Osteocyte (in vitro differentiated cells): Measurements from ENCODE around the gene RPP30. TPM values are rescaled to one million over a fixed set of nuclear protein-coding genes. Genes with fewer than 3 reads are reported as not detected.
"Not testable (repeated sequence)": the region's sequence is repeated elsewhere in the genome, so short reads cannot be mapped to it uniquely, and the experiment has no call there.

Experiments
- DNase-seq: peaks from one replicate; pipeline ENCODE4 v3.0.0; 2021; ENCODE audit warnings: mixed read lengths; ENCODE audit not compliant: unreplicated experiment; ENCODE audit errors: extremely low spot score
- H3K27ac Mint-ChIP-seq: one replicate; pipeline ENCODE4 v1.8.0; 2021; ENCODE audit warnings: mild to moderate bottlenecking, mixed read lengths; ENCODE audit not compliant: unreplicated experiment
- H3K27me3 Mint-ChIP-seq: one replicate; pipeline ENCODE4 v1.8.0; 2021; ENCODE audit warnings: mixed read lengths; ENCODE audit not compliant: unreplicated experiment
- H3K36me3 Mint-ChIP-seq: one replicate; pipeline ENCODE4 v1.8.0; 2021; ENCODE audit warnings: mixed read lengths; ENCODE audit not compliant: unreplicated experiment
- H3K4me1 Mint-ChIP-seq: one replicate; pipeline ENCODE4 v1.8.0; 2021; ENCODE audit warnings: mixed read lengths; ENCODE audit not compliant: unreplicated experiment
- H3K4me3 Mint-ChIP-seq: one replicate; pipeline ENCODE4 v1.8.0; 2021; ENCODE audit warnings: mild to moderate bottlenecking, moderate library complexity, mixed read lengths; ENCODE audit not compliant: unreplicated experiment
- H3K9me3 Mint-ChIP-seq: one replicate; pipeline ENCODE4 v1.8.0; 2021; ENCODE audit warnings: mixed read lengths; ENCODE audit not compliant: unreplicated experiment
- total RNA-seq: library from RNA; stranded (reverse); gene quantifications from 2 replicates; pipeline ENCODE4 v1.2.1, GENCODE V29; 2021
- TF ChIP-seq, protein P1 (sequence below): fragments of 200-600 bp; sonication (generic); IDR thresholded peaks from 2 replicates; pipeline ENCODE4 v1.5.0; 2021; ENCODE audit warnings: antibody characterized with exemption, mild to moderate bottlenecking, moderate library complexity

Gene RPP30
- total RNA-seq, 1 donor from 2014 or later, result 31.8 TPM

DNA sequence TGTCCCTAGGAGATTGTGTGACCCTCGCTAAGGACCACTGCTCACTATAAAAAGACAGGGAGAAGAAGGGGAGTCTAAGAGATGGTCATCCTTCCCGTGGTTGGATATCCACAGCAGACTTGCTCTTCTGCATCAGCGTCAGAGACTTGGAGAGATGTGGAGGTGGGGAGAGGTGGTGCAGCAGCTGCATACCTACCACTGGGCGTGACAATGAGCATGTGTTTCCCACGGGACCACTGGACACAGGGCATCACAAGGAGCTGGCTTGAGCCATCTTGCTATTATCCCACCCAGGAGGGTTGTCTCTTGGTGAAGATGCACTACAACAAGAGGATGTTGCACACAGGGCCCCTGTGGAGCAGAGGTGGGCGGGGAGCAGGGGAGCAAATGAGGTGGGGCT lies 67.9 kb downstream of the RPP30 start:
- no peaks in the 10 kb centered on the region for H3K9me3 Mint-ChIP-seq
- no peak overlapping the region for H3K4me3 Mint-ChIP-seq
- no peak for DNase-seq
- TF ChIP-seq, protein P1, sequence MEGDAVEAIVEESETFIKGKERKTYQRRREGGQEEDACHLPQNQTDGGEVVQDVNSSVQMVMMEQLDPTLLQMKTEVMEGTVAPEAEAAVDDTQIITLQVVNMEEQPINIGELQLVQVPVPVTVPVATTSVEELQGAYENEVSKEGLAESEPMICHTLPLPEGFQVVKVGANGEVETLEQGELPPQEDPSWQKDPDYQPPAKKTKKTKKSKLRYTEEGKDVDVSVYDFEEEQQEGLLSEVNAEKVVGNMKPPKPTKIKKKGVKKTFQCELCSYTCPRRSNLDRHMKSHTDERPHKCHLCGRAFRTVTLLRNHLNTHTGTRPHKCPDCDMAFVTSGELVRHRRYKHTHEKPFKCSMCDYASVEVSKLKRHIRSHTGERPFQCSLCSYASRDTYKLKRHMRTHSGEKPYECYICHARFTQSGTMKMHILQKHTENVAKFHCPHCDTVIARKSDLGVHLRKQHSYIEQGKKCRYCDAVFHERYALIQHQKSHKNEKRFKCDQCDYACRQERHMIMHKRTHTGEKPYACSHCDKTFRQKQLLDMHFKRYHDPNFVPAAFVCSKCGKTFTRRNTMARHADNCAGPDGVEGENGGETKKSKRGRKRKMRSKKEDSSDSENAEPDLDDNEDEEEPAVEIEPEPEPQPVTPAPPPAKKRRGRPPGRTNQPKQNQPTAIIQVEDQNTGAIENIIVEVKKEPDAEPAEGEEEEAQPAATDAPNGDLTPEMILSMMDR, result no peak
- H3K27me3 Mint-ChIP-seq, result no peaks in the 10 kb centered on the region
- no peak overlapping the region for H3K27ac Mint-ChIP-seq
- no peaks in the 10 kb centered on the region for H3K36me3 Mint-ChIP-seq
- H3K4me1 Mint-ChIP-seq, result peaks cover 47% of the 10 kb centered on the region

DNA sequence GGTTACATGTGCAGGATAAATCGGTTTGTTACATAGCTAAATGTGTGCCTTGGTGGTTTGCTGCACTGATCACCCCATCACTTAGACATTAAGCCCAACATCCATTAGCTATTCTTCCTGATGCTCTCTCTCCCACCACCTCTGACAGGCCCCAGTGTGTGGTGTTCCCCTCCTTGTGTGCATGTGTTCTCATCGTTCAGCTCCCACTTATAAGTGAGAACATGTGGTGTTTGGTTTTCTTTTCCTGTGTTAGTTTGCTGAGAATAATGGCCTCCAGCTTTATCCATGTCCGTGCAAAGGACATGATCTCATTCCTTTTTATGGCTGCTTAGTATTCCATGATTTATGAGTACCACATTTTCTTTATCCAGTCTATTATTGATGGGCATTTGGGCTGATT lies 71.2 kb downstream of the RPP30 start:
- not testable (repeated sequence) for H3K27me3 Mint-ChIP-seq, H3K36me3 Mint-ChIP-seq, H3K27ac Mint-ChIP-seq, DNase-seq, H3K9me3 Mint-ChIP-seq, H3K4me3 Mint-ChIP-seq
- peaks cover 30% of the 10 kb centered on the region for H3K4me1 Mint-ChIP-seq

DNA sequence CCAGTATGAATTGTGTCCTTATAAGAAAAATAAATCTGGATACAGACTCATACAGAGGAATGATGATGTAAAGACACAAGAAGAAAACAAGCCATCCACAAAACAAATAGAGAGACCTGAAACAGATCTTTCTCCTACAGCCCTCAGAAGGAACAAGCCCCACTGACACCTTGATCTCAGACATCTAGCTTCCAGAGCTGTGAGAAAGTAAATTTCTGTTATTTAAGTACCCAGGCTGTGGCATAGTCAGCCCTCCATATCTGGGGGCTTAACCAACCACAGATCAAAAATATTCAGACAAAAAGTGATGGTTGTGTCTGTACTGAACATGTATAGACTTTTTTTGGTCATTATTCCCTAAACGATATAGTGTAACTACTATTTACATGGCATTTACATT lies 73.0 kb downstream of the RPP30 start:
- H3K27ac Mint-ChIP-seq, result no peak overlapping the region
- H3K4me3 Mint-ChIP-seq, result no peak overlapping the region
- no peak for DNase-seq
- peaks cover 23% of the 10 kb centered on the region for H3K4me1 Mint-ChIP-seq
- H3K36me3 Mint-ChIP-seq, result no peaks in the 10 kb centered on the region
- TF ChIP-seq, protein P1, result no peak
- no peaks in the 10 kb centered on the region for H3K27me3 Mint-ChIP-seq
- no peaks in the 10 kb centered on the region for H3K9me3 Mint-ChIP-seq

DNA sequence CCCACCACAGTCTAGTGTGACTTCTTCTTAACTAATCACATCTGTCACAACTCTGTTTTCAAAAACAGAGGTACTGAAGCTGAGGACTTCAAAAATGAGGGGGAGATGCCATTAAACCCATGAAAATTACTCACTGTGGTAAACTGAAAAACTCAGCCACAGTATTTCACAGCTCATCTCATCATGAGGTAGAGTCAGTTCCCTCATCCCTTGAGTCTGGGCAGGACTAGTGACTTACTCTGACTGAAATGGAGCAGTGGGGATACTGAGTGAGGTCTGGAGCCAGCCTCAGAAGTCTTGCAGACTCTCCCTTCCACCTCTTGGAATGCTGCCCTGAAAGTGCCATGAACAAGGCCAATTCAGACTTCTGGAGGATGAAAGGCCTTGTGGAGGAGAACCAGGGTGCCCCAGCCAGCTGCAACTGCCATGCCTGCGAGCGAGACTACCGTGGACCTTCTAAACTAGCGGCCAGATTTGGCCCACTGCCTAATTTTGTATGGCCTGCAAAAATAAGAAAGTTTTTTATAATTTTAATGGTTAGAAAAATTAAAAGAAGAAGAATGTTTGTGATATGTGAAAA lies 73.8 kb downstream of the RPP30 start:
- no peaks in the 10 kb centered on the region for H3K36me3 Mint-ChIP-seq
- TF ChIP-seq, protein P1, result no peak
- H3K4me1 Mint-ChIP-seq, result peaks cover 20% of the 10 kb centered on the region
- H3K4me3 Mint-ChIP-seq, result no peak overlapping the region
- no peak overlapping the region for H3K27ac Mint-ChIP-seq
- DNase-seq, result no peak
- H3K9me3 Mint-ChIP-seq, result peaks cover 4% of the 10 kb centered on the region
- H3K27me3 Mint-ChIP-seq, result no peaks in the 10 kb centered on the region

DNA sequence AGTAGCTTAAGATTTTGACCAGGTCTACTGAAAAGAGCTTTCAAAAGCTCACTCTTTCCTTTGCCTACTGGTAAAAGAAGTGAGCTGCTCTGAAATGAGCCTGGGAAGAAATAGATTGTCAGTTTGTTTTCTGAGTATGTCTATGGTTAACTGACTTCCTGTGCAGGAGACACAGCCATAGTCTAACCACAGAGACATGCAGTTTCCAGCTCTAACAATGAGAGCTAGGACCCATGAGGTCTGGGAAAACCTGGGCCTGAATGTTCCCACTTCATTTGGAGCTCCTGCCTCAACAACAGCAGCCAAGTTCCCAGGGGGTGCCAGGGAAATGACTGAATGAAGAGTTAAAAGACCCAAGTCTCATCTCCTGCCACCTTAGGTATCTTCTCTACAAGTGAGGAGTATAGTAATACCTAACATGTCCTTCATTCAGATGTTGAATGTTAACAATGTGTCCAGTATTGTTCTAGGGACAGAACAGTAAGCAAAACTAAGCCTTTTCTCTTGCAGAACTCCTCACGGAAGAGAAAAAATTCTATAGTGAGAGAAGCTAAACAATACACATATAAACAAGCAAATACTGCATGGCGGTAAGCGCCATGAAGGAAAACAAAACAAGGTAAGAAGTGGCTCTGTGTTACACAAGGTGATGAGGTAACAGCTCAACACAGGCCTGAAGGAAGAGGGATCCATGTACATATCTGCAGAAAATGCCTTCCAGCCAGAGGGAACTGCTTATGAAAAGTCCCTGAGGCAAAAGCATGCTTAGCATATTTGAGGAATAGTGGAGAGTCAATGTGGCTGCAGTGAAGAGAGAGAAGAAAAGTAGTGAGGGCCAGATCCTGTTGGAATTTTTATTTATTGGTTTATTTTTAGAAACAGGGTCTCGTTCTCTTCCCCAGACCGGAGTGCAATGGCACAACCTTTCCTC lies 75.5 kb downstream of the RPP30 start:
- DNase-seq, result no peak
- Mint-ChIP-seq H3K4me3 (no peak overlapping the region), H3K27me3 (no peaks in the 10 kb centered on the region)

More for the DNA sequence above, 75.5 kb downstream of the RPP30 start:
- peaks cover 3% of the 10 kb centered on the region for H3K36me3 Mint-ChIP-seq
- TF ChIP-seq, protein P1, result no peak
- H3K4me1 Mint-ChIP-seq, result peaks cover 13% of the 10 kb centered on the region
- H3K9me3 Mint-ChIP-seq, result peaks cover 9% of the 10 kb centered on the region
- H3K27ac Mint-ChIP-seq, result peak overlapping the region; percentile 29

Other genes with a start within 250 kb of the RPP30 start
- gene HTR7, start 13.9 kb upstream of the RPP30 start, total RNA-seq, result 0.24 and 0.26 TPM in 2 replicates
- gene ANKRD1, start 49.1 kb downstream of the RPP30 start, total RNA-seq, result 4.9 and 5.8 TPM in 2 replicates